Keratinocyte (primary cell): Measurements from ENCODE around the gene MAP2K2. TPM values are rescaled to one million over a fixed set of nuclear protein-coding genes. Genes with fewer than 3 reads are reported as not detected.

ENCODE experiments used
- DNase-seq: peaks from one replicate; pipeline ENCODE4 v3.0.0-alpha.2; 2011; ENCODE audit warnings: low read depth, missing footprints, low spot score
- FAIRE-seq: peaks from 2 replicates; lab custom pipeline; 2011; peaks lifted over from hg19 to GRCh38; lab: Jason Lieb, UNC
- H2AFZ ChIP-seq: 2 replicates; pipeline ENCODE4 v1.6.0; 2012; ENCODE audit warnings: low read length, control low read depth, inconsistent platforms; ENCODE audit not compliant: control insufficient read depth
- H3K27ac ChIP-seq: 2 replicates; pipeline ENCODE4 v1.5.1; 2011; ENCODE audit warnings: low read length; ENCODE audit not compliant: control insufficient read depth, insufficient read depth
- H3K27me3 ChIP-seq: 3 replicates; pipeline ENCODE4 v1.6.0; 2011; ENCODE audit warnings: low read length; ENCODE audit not compliant: control insufficient read depth, insufficient read depth; ENCODE audit errors: extremely low read depth
- H3K36me3 ChIP-seq, 2 experiments: 2 replicates in 1 of 2; 3 replicates in 1 of 2; pipeline ENCODE4 v1.5.1; 2011; ENCODE audit warnings: low read length in 2 of 2, mild to moderate bottlenecking in 1 of 2; ENCODE audit not compliant: control insufficient read depth in 2 of 2, insufficient read depth in 2 of 2; ENCODE audit errors: extremely low read depth in 1 of 2
- H3K4me1 ChIP-seq: 3 replicates; pipeline ENCODE4 v1.5.1; 2011; ENCODE audit warnings: low read length; ENCODE audit not compliant: control insufficient read depth, insufficient read depth; ENCODE audit errors: extremely low read depth
- H3K4me2 ChIP-seq: 3 replicates; pipeline ENCODE4 v1.6.0; 2011; ENCODE audit warnings: low read depth, low read length; ENCODE audit not compliant: control insufficient read depth, insufficient read depth; ENCODE audit errors: extremely low read depth
- H3K4me3 ChIP-seq, 3 experiments: fragments of 200-600 bp in 1 of 3; sonication (generic) in 1 of 3; 2 replicates in 2 of 3; 3 replicates in 1 of 3; pipeline ENCODE4 v1.5.1; 2011 to 2016; ENCODE audit warnings: low read length in 3 of 3, mild to moderate bottlenecking in 3 of 3, control low read depth in 2 of 3, inconsistent platforms in 1 of 3, low read depth in 1 of 3, mixed read lengths in 1 of 3, mixed run types in 1 of 3, moderate library complexity in 1 of 3; ENCODE audit not compliant: control insufficient read depth in 2 of 3, insufficient read depth in 2 of 3; ENCODE audit errors: extremely low read depth in 1 of 3
- H3K79me2 ChIP-seq: 2 replicates; pipeline ENCODE4 v1.6.0; 2012; ENCODE audit warnings: low read length; ENCODE audit not compliant: control insufficient read depth, insufficient read depth
- H3K9ac ChIP-seq: 3 replicates; pipeline ENCODE4 v1.6.0; 2011; ENCODE audit warnings: low read length; ENCODE audit not compliant: control insufficient read depth, insufficient read depth; ENCODE audit errors: extremely low read depth
- H3K9me1 ChIP-seq: 3 replicates; pipeline ENCODE4 v1.6.0; 2011; ENCODE audit warnings: low read length; ENCODE audit not compliant: control insufficient read depth, insufficient read depth; ENCODE audit errors: extremely low read depth
- H3K9me3 ChIP-seq: 2 replicates; pipeline ENCODE4 v1.5.1; 2012; ENCODE audit warnings: low read depth, low read length; ENCODE audit not compliant: control insufficient read depth
- H4K20me1 ChIP-seq: 3 replicates; pipeline ENCODE4 v1.6.0; 2011; ENCODE audit warnings: low read length; ENCODE audit not compliant: control insufficient read depth, insufficient read depth; ENCODE audit errors: extremely low read depth
- EZH2 ChIP-seq: IDR thresholded peaks from one replicate; pipeline ENCODE4 v1.6.1; 2012; ENCODE audit warnings: inconsistent platforms, mild to moderate bottlenecking, low read length, moderate library complexity
- dilution Hi-C: fragments of 300-500 bp; cut with MboI; formaldehyde crosslinking; loops from one replicate; pipeline ENCODE4 v1.7.0; 2020; ENCODE audit warnings: low sequenced_read_pairs; ENCODE audit not compliant: extremely low pct_ligation_motif_present
- polyA plus RNA-seq, 5 experiments: library from polyadenylated mRNA; depleted of rRNA in 3 of 5; stranded (reverse) in 3 of 5; stranded (forward) in 1 of 5; unstranded in 1 of 5; fragments of >200 nt; gene quantifications; 1 replicate in 1 of 5; 2 replicates in 3 of 5; 3 replicates in 1 of 5; pipeline versions ENCODE4 v1.2.1 to v1.2.3, GENCODE V29; 2011 to 2012; ENCODE audit warnings: missing spikeins in 2 of 5, low read depth in 1 of 5, low replicate concordance in 1 of 5
- small RNA-seq, 3 experiments: library from RNA; depleted of rRNA; stranded (forward); fragments of <200 nt; gene quantifications; one replicate each; pipeline ENCODE3, GENCODE V24; 2012; ENCODE audit warnings: low read depth in 3 of 3, low replicate concordance in 1 of 3; ENCODE audit not compliant: insufficient read length in 3 of 3
- TF ChIP-seq, protein P1 (sequence below), 3 experiments: IDR thresholded peaks in 1 of 3; conservative IDR thresholded peaks in 1 of 3; optimal IDR thresholded peaks in 1 of 3; 2 replicates in 2 of 3; 3 replicates in 1 of 3; pipeline versions ENCODE3 to v1.5.1; 2011; ENCODE audit warnings: low read length in 3 of 3, mild to moderate bottlenecking in 3 of 3, moderate library complexity in 2 of 3, control low read depth in 1 of 3, inconsistent platforms in 1 of 3; ENCODE audit not compliant: insufficient read depth in 2 of 3; ENCODE audit errors: extremely low read depth in 1 of 3

MAP2K2 gene
- polyA plus RNA-seq, 1 donor (not counting 4 experiments of a cell fraction or from before 2014, with no cell fraction given) = 61.8 TPM

DNA sequence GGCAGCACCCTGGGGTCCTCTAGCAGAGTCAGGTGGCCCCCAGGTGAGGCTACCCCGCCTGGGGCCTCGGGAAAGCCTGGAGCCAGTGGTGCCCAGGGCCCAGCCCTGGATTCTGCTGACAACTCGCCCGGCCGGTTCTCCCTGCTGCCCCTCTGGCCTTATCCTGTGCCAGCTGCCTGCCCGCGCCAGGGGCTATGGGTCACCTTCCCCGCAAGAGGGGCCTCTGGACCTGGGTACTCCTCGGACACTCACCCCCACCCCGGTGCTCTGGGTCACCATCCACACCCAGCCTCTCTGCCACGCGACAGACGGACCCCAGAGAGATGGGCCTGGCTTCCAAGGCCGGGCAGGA lies 81.2 kb downstream of the MAP2K2 start:
- dilution Hi-C loops = no loop called here
- Histone ChIP-seq H3K79me2 (peaks cover 24% of the 10 kb centered on the region), H3K9me3 (no peaks in the 10 kb centered on the region), H3K4me2 (no peak overlapping the region), H3K27ac (no peak overlapping the region), H3K27me3 (no peaks in the 10 kb centered on the region), H3K4me1 (no peaks in the 10 kb centered on the region), H3K9ac (no peak overlapping the region), H4K20me1 (peaks cover 10% of the 10 kb centered on the region), H3K36me3 (peaks cover 0 to 11% of the 10 kb centered on the region in 2 experiments), H2AFZ (no peak overlapping the region), H3K4me3 (no peak overlapping the region), H3K9me1 (no peaks in the 10 kb centered on the region)
- no peak for DNase-seq
- no peak for TF ChIP-seq EZH2
- TF ChIP-seq, protein P1, sequence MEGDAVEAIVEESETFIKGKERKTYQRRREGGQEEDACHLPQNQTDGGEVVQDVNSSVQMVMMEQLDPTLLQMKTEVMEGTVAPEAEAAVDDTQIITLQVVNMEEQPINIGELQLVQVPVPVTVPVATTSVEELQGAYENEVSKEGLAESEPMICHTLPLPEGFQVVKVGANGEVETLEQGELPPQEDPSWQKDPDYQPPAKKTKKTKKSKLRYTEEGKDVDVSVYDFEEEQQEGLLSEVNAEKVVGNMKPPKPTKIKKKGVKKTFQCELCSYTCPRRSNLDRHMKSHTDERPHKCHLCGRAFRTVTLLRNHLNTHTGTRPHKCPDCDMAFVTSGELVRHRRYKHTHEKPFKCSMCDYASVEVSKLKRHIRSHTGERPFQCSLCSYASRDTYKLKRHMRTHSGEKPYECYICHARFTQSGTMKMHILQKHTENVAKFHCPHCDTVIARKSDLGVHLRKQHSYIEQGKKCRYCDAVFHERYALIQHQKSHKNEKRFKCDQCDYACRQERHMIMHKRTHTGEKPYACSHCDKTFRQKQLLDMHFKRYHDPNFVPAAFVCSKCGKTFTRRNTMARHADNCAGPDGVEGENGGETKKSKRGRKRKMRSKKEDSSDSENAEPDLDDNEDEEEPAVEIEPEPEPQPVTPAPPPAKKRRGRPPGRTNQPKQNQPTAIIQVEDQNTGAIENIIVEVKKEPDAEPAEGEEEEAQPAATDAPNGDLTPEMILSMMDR (optimal IDR thresholded peaks at IDR 0.05 in 1 of 3, IDR thresholded peaks at IDR 0.05 in 1 of 3, conservative IDR thresholded peaks at IDR 0.05 in 1 of 3; ENCODE audit: extremely low read depth in 1 of 3, insufficient read depth in 2 of 3, low read length in 3 of 3) = no peak
- no peak for FAIRE-seq

DNA sequence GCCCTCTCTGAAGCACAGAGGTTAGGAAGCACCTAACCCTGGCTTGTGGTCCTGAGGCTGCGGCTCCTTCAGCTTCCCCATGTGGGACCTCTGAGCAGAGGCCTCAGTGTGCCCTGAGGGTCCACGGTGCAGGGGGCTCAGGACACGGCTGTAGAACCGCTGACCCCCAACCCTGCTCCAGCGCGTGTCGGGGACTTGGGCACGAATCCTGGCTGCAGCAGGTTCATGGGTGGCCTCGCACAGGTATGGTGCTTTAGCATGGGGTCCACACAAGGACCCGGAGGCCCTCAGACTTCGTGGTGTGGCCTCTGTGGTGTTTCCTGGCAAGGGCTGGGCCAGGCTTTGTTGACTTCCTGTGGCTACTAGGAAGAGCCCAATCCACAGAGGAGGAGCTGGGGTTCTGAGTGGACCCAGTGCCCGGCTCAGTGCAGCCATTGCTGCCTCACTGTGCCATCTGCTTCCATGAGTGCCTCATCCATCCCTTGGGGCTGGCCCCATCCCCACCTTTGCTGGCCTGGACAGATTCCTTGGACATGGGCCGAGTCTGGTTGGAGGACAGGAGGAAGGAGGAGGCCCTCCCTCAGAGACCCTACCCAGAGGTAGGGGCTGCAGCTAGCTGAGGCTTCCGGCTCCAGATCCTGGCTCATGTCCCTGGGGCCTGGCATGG lies 81.7 kb downstream of the MAP2K2 start:
- Histone ChIP-seq H3K4me3 (no peak overlapping the region), H3K9me1 (no peaks in the 10 kb centered on the region), H3K27ac (no peak overlapping the region), H3K27me3 (no peaks in the 10 kb centered on the region), H3K9me3 (no peaks in the 10 kb centered on the region), H3K4me2 (no peak overlapping the region), H3K36me3 (peaks cover 0 to 13% of the 10 kb centered on the region in 2 experiments), H3K79me2 (peaks cover 22% of the 10 kb centered on the region), H4K20me1 (peaks cover 10% of the 10 kb centered on the region), H3K9ac (no peak overlapping the region), H3K4me1 (no peaks in the 10 kb centered on the region), H2AFZ (no peak overlapping the region)
- no peak for TF ChIP-seq EZH2
- TF ChIP-seq, protein P1 (optimal IDR thresholded peaks at IDR 0.05 in 1 of 3, IDR thresholded peaks at IDR 0.05 in 1 of 3, conservative IDR thresholded peaks at IDR 0.05 in 1 of 3; ENCODE audit: extremely low read depth in 1 of 3, insufficient read depth in 2 of 3, low read length in 3 of 3) = no peak
- FAIRE-seq = no peak
- DNase-seq = no peak
- dilution Hi-C loops = no loop called here

Small RNAs within 50 kb of the gene (small RNA-seq; reads per million reads assigned to genes)
- gene RF00017 = 0 reads per million in 3 experiments

Other genes starting within 250 kb of the MAP2K2 start
- gene ATCAY, start 243.4 kb downstream of the MAP2K2 start, polyA plus RNA-seq = not detected in 3 replicates
- not detected in 3 replicates for gene NMRK2, start 191.1 kb downstream of the MAP2K2 start, polyA plus RNA-seq
- 57.3 to 94.7 TPM (median 60.8 TPM) in 3 replicates for gene DAPK3, start 153.0 kb downstream of the MAP2K2 start, polyA plus RNA-seq
- gene EEF2, start 138.7 kb downstream of the MAP2K2 start, polyA plus RNA-seq = 884 to 1,193 TPM (median 1,022 TPM) in 3 replicates
- 6.1 to 11.4 TPM (median 7.5 TPM) in 3 replicates for gene PIAS4, start 116.4 kb downstream of the MAP2K2 start, polyA plus RNA-seq
- 3.7 to 9.8 TPM (median 7.2 TPM) in 3 replicates for gene ZBTB7A, start 57.2 kb downstream of the MAP2K2 start, polyA plus RNA-seq
- gene CREB3L3, start 29.5 kb upstream of the MAP2K2 start, polyA plus RNA-seq = not detected in 3 replicates
- 14.6 to 28.6 TPM (median 17.4 TPM) in 3 replicates for gene SIRT6, start 58.4 kb upstream of the MAP2K2 start, polyA plus RNA-seq
- 0.02 to 0.15 TPM (median 0.07 TPM) in 3 replicates for gene ANKRD24, start 58.6 kb upstream of the MAP2K2 start, polyA plus RNA-seq
- 0.05 to 0.21 TPM in 2 of 3 replicates, not detected in the other for gene EBI3, start 105.4 kb upstream of the MAP2K2 start, polyA plus RNA-seq
- gene YJU2, start 123.0 kb upstream of the MAP2K2 start, polyA plus RNA-seq = 10.8 to 17.0 TPM (median 13.7 TPM) in 3 replicates
- gene SHD, start 155.1 kb upstream of the MAP2K2 start, polyA plus RNA-seq = not detected in 3 replicates
- not detected in 3 replicates for gene TMIGD2, start 178.3 kb upstream of the MAP2K2 start, polyA plus RNA-seq
- gene FSD1, start 180.5 kb upstream of the MAP2K2 start, polyA plus RNA-seq = 0.35 to 1.8 TPM (median 0.49 TPM) in 3 replicates
- gene STAP2, start 214.7 kb upstream of the MAP2K2 start, polyA plus RNA-seq = 53.8 to 80.5 TPM (median 60.0 TPM) in 3 replicates
- 4.2 to 4.7 TPM (median 4.6 TPM) in 3 replicates for gene MPND, start 219.4 kb upstream of the MAP2K2 start, polyA plus RNA-seq